CD4-positive, alpha-beta T cell treated with Interleukin-17A for 4 hours (primary cell): Measurements from ENCODE around the gene KCNC3.

Source experiments
- DNase-seq: peaks from one replicate; pipeline ENCODE4 v3.0.0-alpha.2; 2020; ENCODE audit warnings: mixed read lengths

The KCNC3 gene

DNA sequence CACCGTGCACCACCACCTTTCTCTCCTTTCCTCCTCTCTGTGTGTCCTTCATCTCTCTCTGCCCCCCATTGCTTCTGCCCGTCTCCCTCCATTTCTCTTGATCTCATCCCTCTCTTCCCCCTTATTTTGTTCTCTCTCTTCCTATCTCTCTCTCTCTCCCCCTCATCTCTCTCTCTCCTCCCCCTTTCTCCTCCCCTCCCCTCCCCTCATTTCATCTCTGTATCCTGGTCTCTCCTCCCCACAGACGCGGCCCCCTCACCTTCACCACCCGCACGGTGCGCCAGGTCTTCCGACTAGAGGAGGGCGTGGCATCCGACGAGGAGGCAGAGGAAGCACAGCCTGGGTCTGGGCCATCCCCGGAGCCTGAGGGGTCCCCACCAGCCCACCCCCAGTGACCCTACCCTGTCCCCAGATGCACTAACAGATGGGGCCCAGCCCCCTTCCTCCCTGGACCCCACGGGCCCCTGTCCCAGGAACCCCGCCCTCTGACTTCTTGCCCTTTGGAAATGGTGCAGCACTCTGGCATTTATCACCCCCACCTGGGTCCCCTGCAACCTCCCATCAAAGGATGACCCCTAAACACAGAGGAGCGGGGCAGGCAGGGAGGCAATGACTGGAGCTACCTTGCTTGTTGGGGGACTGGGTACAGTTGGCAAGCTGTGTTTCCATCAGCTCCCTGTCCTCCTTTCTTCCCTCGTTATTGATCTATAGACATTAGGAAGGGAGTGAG lies 19.6 kb downstream of the KCNC3 start:
- no peak for DNase-seq

DNA sequence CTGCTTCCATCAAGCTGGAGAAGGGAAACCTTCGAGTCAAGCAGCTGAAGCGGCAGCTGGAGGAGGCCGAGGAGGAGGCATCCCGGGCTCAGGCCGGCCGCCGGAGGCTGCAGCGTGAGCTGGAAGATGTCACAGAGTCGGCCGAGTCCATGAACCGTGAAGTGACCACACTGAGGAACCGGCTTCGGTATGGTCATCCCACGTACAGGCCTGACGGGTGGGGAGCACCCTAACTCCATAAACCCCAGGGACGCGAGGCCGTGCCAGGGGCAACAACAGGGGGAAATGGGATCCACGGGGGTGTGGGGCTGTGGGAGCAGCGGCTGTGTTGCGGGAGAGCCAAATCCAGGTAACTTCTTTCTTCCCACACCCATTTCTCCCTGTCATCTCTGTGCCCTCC lies 20.2 kb downstream of the KCNC3 start:
- no peak for DNase-seq

- no peak for DNase-seq
Measured at GRCh38 chr19:50303558-50303957, 25.6 kb downstream of the KCNC3 start.

GRCh38 chr19:50301607-50301971 lies 27.6 kb downstream of the KCNC3 start:
- DNase-seq, result no peak

DNA sequence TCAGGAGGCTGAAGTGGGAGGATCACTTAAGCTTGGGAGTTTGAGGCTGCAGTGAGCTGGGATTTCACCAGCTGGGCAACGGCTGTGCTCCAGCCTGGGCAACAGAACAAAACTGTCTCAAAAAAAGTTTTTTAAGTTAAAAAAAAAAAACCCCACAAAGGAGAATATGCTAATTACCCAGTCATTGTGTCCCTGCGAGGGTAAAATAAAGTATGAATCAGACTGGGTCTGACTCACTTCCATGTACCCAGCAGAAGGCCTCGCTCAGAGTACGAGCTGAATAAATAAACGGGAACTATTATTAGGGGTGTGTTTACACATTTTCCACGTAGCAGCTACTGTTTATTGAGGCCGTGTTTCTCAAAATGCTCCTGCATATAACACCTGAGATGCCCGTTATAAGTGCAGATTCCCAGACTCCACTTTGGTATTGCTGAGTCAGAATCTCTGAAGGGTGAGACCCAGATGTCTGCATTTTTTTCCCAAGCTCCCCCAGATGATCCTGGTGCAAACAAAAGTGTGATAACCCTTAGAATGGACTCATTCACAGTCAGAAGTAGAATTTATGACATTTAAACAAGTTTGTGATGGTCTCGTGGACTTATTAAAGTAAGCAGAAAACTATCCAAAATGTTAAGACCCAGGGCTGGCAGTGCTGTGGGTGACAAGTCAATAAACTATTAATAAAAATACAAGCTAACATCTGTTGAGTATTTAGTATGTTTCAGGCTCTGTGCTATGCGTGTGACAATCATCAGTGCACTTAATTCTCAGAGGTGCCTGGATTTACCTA lies 28.2 kb downstream of the KCNC3 start:
- no peak for DNase-seq

GRCh38 chr19:50300051-50300450 lies 29.1 kb downstream of the KCNC3 start:
- DNase-seq, result no peak

GRCh38 chr19:50293263-50294004 lies 35.7 kb downstream of the KCNC3 start:
- DNase-seq, result no peak

- no peak for DNase-seq
Measured at GRCh38 chr19:50292216-50292827, 36.9 kb downstream of the KCNC3 start.

DNA sequence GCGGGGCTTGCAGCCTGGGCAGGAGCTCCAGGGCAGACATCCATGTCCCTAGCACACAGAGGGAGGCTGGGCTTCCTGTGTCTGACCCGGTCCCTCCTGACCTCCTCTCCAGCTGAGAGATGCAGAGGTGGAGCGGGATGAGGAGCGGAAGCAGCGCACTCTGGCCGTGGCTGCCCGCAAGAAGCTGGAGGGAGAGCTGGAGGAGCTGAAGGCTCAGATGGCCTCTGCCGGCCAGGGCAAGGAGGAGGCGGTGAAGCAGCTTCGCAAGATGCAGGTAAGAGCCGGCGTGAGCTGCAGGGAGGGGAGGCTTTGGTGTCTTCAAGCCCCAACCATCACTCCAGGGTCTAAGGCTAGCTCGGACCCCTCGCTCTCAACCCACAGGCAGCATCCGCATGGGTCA lies 38.4 kb downstream of the KCNC3 start:
- DNase-seq, result no peak

- no peak for DNase-seq
Measured at GRCh38 chr19:50290011-50290410, 39.2 kb downstream of the KCNC3 start.

DNA sequence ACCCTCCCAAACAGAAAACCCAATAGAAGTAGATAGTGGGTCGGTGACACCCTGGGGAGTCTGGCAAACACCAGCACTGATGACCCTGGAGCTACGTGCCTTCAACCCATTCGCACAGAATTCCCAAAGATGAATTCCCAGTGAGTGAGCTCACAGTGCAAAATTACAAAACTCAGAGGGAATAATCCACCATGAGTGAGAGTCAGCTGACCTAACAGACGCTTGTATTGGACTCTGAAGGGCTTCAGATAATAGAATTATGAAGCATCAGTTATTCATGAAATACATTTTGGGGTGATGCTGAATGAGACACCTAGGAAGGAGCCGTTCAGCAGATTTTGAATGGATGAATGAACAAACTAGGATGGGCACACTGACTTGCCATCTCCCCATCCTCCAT lies 40.2 kb downstream of the KCNC3 start:
- no peak for DNase-seq

DNA sequence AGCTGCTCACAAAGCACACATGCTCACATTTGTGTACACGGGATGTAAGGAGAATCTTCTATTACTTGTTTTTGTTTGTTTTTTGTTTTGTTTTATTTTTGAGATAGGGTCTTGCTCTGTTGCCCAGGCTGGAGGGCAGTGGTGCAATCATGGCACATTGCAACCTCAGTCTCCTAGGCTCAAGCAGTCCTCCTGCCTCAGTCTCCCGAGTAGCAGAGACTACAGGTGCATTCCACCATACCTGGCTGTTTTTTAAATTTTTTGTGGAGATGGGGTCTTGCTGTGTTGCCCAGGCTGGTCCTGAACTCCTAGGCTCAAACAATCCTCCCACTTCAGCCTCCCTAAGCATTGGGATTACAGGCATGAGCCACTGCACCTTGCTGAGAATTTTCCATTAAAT lies 41.8 kb downstream of the KCNC3 start:
- DNase-seq, result no peak

DNA sequence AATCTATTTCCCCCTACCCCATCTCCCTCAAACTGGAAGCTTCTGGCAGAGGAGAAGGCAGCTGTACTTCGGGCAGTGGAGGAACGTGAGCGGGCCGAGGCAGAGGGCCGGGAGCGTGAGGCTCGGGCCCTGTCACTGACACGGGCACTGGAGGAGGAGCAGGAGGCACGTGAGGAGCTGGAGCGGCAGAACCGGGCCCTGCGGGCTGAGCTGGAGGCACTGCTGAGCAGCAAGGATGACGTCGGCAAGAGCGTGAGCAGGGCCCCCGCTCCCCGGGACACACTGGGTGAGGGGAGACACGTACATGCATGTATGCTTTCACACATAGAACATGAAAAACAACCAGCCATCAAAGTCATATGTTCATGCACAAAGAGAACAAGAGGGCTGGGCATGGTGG lies 42.7 kb downstream of the KCNC3 start:
- no peak for DNase-seq

DNA sequence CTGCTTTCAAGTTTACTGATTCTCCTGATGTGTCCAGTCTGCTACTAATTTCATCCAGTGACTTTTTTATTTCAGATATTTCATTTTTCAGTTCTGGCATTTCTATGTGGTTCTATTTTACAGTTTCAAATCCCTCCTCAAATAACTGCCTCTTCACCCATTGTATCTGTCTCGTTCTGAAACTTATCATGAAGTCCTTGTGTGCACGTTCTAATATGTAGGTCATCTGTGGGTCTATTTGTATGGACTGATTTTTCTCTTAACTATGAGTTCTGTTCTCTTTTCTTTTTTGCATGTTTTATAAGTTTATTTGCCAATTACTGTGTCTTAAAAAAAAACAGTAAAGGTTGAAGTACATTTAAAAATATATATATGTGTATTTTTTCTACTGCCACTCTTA lies 43.3 kb downstream of the KCNC3 start:
- no peak for DNase-seq

DNA sequence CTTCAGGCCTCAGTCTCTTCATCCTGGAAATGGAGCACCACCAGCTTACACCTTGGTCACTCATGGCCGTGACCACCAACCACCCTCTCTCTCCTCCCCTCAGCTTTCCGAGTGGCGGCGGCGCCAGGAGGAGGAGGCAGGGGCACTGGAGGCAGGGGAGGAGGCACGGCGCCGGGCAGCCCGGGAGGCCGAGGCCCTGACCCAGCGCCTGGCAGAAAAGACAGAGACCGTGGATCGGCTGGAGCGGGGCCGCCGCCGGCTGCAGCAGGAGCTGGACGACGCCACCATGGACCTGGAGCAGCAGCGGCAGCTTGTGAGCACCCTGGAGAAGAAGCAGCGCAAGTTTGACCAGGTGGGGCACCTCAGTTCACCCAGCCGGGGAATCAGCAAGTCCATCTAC lies 47.7 kb downstream of the KCNC3 start:
- no peak for DNase-seq

GRCh38 chr19:50280983-50281382 lies 48.2 kb downstream of the KCNC3 start:
- no peak for DNase-seq

GRCh38 chr19:50280074-50280473 lies 49.1 kb downstream of the KCNC3 start:
- DNase-seq, result no peak

- DNase-seq, result no peak
Measured at GRCh38 chr19:50277966-50278580, 51.1 kb downstream of the KCNC3 start.

DNA sequence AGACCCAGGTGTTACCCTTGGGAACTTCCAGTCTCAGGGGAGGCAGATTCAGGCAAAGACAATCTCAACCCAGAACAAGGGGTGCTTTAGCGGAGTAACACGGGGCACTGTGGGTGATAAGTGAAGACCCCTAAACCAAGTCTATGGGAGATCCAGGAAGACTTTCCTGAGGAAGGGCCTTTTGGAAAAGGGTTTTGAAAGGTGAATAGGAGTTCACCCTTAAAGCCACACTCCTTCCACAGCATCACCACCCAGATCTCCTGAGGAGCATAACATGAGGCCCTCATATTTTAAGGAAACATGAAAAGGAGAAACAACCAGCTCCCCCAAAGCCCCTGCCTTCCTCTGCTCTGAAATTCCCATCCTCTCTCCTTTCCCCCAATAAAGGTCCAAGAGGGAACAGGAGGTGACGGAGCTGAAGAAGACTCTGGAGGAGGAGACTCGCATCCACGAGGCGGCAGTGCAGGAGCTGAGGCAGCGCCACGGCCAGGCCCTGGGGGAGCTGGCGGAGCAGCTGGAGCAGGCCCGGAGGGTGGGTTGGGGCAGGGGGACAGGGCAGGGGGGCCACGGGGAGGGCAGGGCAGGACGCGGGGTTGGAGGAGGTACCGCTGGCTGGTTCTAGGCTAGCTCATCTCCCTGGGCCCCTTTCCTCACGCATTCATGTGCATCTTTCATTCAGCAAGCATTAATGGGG lies 52.7 kb downstream of the KCNC3 start:
- no peak for DNase-seq

DNA sequence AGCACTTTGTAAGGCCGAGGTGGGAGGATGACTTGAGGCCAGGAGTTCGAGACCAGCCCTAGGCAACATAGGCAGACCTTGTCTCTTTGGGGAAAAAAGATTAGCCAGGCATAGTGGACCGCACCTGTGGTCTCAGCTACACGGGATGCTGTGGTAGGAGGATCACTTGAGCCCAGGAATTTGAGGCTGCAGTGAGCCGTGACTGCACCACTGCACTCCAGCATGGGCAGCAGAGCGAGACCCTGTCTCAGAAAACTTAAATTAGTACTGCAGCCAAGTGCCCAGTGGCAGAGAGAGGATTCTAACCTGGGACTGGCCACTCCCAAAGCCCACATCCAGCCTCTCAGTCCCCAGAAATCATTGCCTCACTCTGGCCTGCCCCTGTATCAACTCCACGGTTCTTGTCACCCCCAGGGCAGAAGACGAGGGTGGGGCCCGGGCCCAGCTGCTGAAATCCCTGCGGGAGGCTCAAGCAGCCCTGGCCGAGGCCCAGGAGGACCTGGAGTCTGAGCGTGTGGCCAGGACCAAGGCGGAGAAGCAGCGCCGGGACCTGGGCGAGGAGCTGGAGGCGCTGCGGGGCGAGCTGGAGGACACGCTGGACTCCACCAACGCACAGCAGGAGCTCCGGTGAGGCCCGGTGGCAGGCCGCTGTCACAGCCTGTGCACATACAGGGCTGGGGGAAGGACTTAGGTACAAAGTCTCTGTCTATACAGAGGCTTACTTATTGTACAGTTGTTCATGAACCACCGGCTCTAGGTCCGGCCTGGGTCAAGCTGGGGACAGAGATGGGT lies 53.4 kb downstream of the KCNC3 start:
- no peak for DNase-seq

- DNase-seq, result no peak
Measured at GRCh38 chr19:50273821-50274220, 55.4 kb downstream of the KCNC3 start.
